Measurements from ENCODE around the gene DNAH11.
"Not testable (repeated sequence)": the region's sequence is repeated elsewhere in the genome, so short reads cannot be mapped to it uniquely, and the experiment has no call there.

The DNAH11 gene

GRCh38 chr7:21624320-21624719, 81.5 kb downstream of the DNAH11 start:
- no peak for DNase-seq

- DNase-seq, result no peak
Observed at GRCh38 chr7:21636694-21637093, 93.9 kb downstream of the DNAH11 start.

GRCh38 chr7:21639206-21639868, 96.5 kb downstream of the DNAH11 start:
- DNase-seq, result no peak

- DNase-seq, result no peak
Observed at GRCh38 chr7:21640105-21640504, 97.3 kb downstream of the DNAH11 start.

- no peak for DNase-seq
Observed at GRCh38 chr7:21641546-21641945, 98.7 kb downstream of the DNAH11 start.

- DNase-seq, result no peak
Observed at GRCh38 chr7:21642422-21642821, 99.6 kb downstream of the DNAH11 start.

- DNase-seq, result no peak
Observed at GRCh38 chr7:21651697-21652096, 108.9 kb downstream of the DNAH11 start.

GRCh38 chr7:21653623-21654022, 110.8 kb downstream of the DNAH11 start:
- DNase-seq, result no peak

- no peak for DNase-seq
Observed at GRCh38 chr7:21656081-21656480, 113.2 kb downstream of the DNAH11 start.

- no peak for DNase-seq
Observed at GRCh38 chr7:21656796-21657195, 114.0 kb downstream of the DNAH11 start.

GRCh38 chr7:21670496-21670895, 127.7 kb downstream of the DNAH11 start:
- no peak for DNase-seq

- no peak for DNase-seq
Observed at GRCh38 chr7:21671859-21672258, 129.0 kb downstream of the DNAH11 start.

- no peak for DNase-seq
Observed at GRCh38 chr7:21675255-21675654, 132.4 kb downstream of the DNAH11 start.

- DNase-seq, result no peak
Observed at GRCh38 chr7:21690705-21691104, 147.9 kb downstream of the DNAH11 start.

GRCh38 chr7:21691146-21691545, 148.3 kb downstream of the DNAH11 start:
- not testable (repeated sequence) for DNase-seq

GRCh38 chr7:21700587-21700986, 157.7 kb downstream of the DNAH11 start:
- not testable (repeated sequence) for DNase-seq

- DNase-seq, result no peak
Observed at GRCh38 chr7:21702303-21702702, 159.5 kb downstream of the DNAH11 start.

- DNase-seq, result no peak
Observed at GRCh38 chr7:21704359-21704758, 161.5 kb downstream of the DNAH11 start.

GRCh38 chr7:21706131-21706530, 163.3 kb downstream of the DNAH11 start:
- DNase-seq, result no peak

GRCh38 chr7:21707566-21707965, 164.7 kb downstream of the DNAH11 start:
- DNase-seq, result no peak

GRCh38 chr7:21708096-21708495, 165.3 kb downstream of the DNAH11 start:
- DNase-seq, result no peak

GRCh38 chr7:21717323-21717722, 174.5 kb downstream of the DNAH11 start:
- DNase-seq, result no peak

- DNase-seq, result no peak
Observed at GRCh38 chr7:21718391-21718790, 175.6 kb downstream of the DNAH11 start.

GRCh38 chr7:21719846-21720245, 177.0 kb downstream of the DNAH11 start:
- no peak for DNase-seq

- no peak for DNase-seq
Observed at GRCh38 chr7:21722371-21722770, 179.5 kb downstream of the DNAH11 start.

Measured in activated effector memory CD4-positive, alpha-beta T cell treated with Interleukin-2 at 50 U/mL for 16 hours (primary cell).